B cell (primary cell): ENCODE results near the gene SH3GL1. TPM values are rescaled to one million over a fixed set of nuclear protein-coding genes. Genes with fewer than 3 reads are reported as not detected.

Experiments
- ATAC-seq: fragments of 200-7000 bp; cut with Tn5 transposase; one replicate; pipeline ENCODE4 v1.10.0; 2021; ENCODE audit warnings: low read depth, mild to moderate bottlenecking, moderate number of reproducible peaks, moderate library complexity
- CTCF ChIA-PET: fragments of 350-600 bp; sonication (Branson Sonifier 250); formaldehyde crosslinking; loops from one replicate; lab custom pipeline; 2021; ENCODE audit warnings: antibody characterized with exemption, inconsistent platforms; lab: Charles Lee
- POLR2A ChIA-PET: fragments of 350-600 bp; sonication (Branson Sonifier 250); formaldehyde crosslinking; loops from one replicate; lab custom pipeline; 2021; ENCODE audit warnings: antibody characterized with exemption; lab: Charles Lee
- DNase-seq: peaks from one replicate; pipeline ENCODE4 v3.0.0; 2013
- H2AFZ ChIP-seq: 2 replicates; pipeline ENCODE4 v1.6.1; 2012; ENCODE audit warnings: mild to moderate bottlenecking, low read depth, low read length; ENCODE audit not compliant: insufficient read depth, poor library complexity, severe bottlenecking
- H3K27ac ChIP-seq, 2 donors: 1 replicate in 1 of 2; 2 replicates in 1 of 2; pipeline ENCODE4 v1.5.1; 2012 to 2013; ENCODE audit warnings: low read length in 2 of 2, mild to moderate bottlenecking in 2 of 2, moderate library complexity in 1 of 2
- H3K27me3 ChIP-seq, 4 experiments: fragments of 200-600 bp in 1 of 4; sonication (generic) in 1 of 4; replicated peaks in 1 of 4; 1 replicate in 2 of 4; 2 replicates in 2 of 4; pipeline versions ENCODE4 v1.6.1 to v1.7.0; 2013 to 2016; ENCODE audit warnings: low read length in 3 of 4, mild to moderate bottlenecking in 2 of 4, mixed read lengths in 1 of 4, moderate library complexity in 1 of 4; ENCODE audit not compliant: insufficient read depth in 4 of 4, control insufficient read depth in 3 of 4; ENCODE audit errors: control extremely low read depth in 1 of 4
- H3K36me3 ChIP-seq, 2 experiments: replicated peaks in 1 of 2; 1 replicate in 1 of 2; 2 replicates in 1 of 2; pipeline versions ENCODE4 v1.6.1 to v1.7.1; 2013; ENCODE audit warnings: low read length in 1 of 2; ENCODE audit not compliant: insufficient read depth in 2 of 2, control insufficient read depth in 1 of 2; ENCODE audit errors: control extremely low read depth in 1 of 2, extremely low read depth in 1 of 2
- H3K4me1 ChIP-seq, 2 donors: fragments of 200-600 bp in 1 of 2; sonication (generic) in 1 of 2; 1 replicate in 1 of 2; 2 replicates in 1 of 2; pipeline versions ENCODE4 v1.5.1 to v1.6.1; 2013 to 2017; ENCODE audit warnings: low read length in 2 of 2; ENCODE audit not compliant: control insufficient read depth in 2 of 2, insufficient read depth in 2 of 2
- H3K4me2 ChIP-seq: replicated peaks from 2 replicates; pipeline ENCODE3; 2012; ENCODE audit warnings: mild to moderate bottlenecking, low read depth, low read length; ENCODE audit not compliant: poor library complexity, severe bottlenecking
- H3K4me3 ChIP-seq, 5 experiments: fragments of 200-600 bp in 1 of 5; sonication (generic) in 1 of 5; 1 replicate in 3 of 5; 2 replicates in 2 of 5; pipeline versions ENCODE4 v1.5.1 to v1.7.0; 2011 to 2016; ENCODE audit warnings: low read length in 4 of 5, mild to moderate bottlenecking in 4 of 5, low read depth in 2 of 5, control low read depth in 1 of 5, moderate library complexity in 1 of 5; ENCODE audit not compliant: insufficient read depth in 1 of 5; ENCODE audit errors: control extremely low read depth in 1 of 5, extremely low read depth in 1 of 5
- H3K79me2 ChIP-seq: fragments of 200-600 bp; sonication (generic); one replicate; pipeline ENCODE4 v1.6.0; 2016; ENCODE audit warnings: low read length; ENCODE audit not compliant: control insufficient read depth, insufficient read depth
- H3K9ac ChIP-seq: fragments of 200-600 bp; sonication (generic); 2 replicates; pipeline ENCODE4 v1.6.1; 2017; ENCODE audit warnings: mild to moderate bottlenecking, low read length, moderate library complexity
- H3K9me3 ChIP-seq, 3 donors: one replicate each; pipeline versions ENCODE4 v1.6.1 to v1.7.1; 2013; ENCODE audit warnings: low read length in 2 of 3; ENCODE audit not compliant: control insufficient read depth in 2 of 3, insufficient read depth in 1 of 3; ENCODE audit errors: control extremely low read depth in 1 of 3
- H4K20me1 ChIP-seq: 2 replicates; pipeline ENCODE4 v1.6.0; 2012; ENCODE audit warnings: mild to moderate bottlenecking, low read length; ENCODE audit not compliant: insufficient read depth, control insufficient read depth, poor library complexity, severe bottlenecking
- H3K27ac Mint-ChIP-seq: one replicate; pipeline ENCODE4 v1.8.0; 2021; ENCODE audit warnings: mixed read lengths
- H3K27me3 Mint-ChIP-seq: one replicate; pipeline ENCODE4 v1.8.0; 2021; ENCODE audit warnings: mixed read lengths
- H3K4me1 Mint-ChIP-seq: one replicate; pipeline ENCODE4 v1.8.0; 2021; ENCODE audit warnings: mixed read lengths
- H3K4me3 Mint-ChIP-seq: one replicate; pipeline ENCODE4 v1.8.0; 2021; ENCODE audit warnings: mixed read lengths
- H3K9me3 Mint-ChIP-seq: one replicate; pipeline ENCODE4 v1.8.0; 2022; ENCODE audit warnings: mixed read lengths; ENCODE audit not compliant: insufficient read depth
- EZH2 ChIP-seq: IDR thresholded peaks from 2 replicates; pipeline ENCODE4 v1.6.1; 2012; ENCODE audit warnings: borderline replicate concordance, low read depth, mild to moderate bottlenecking, moderate library complexity, low read length; ENCODE audit not compliant: insufficient read depth, poor library complexity, severe bottlenecking
- WGBS: methylation state at CpG from one replicate; pipeline ENCODE4 v1.1.5; 2013; ENCODE audit warnings: missing lambda C conversion rate; ENCODE audit not compliant: insufficient coverage; 5-methylcytosine and 5-hydroxymethylcytosine counted together
- intact Hi-C: fragments of 100-400 bp; cut with micrococcal nuclease; formaldehyde crosslinking; loops from one replicate; pipeline ENCODE4 v1.10.0; 2022
- polyA plus RNA-seq: library from polyadenylated mRNA; depleted of rRNA; stranded (reverse); fragments of >200 nt; gene quantifications from 2 replicates; pipeline ENCODE4 v1.2.3, GENCODE V29; 2012
- total RNA-seq, 2 donors: library from RNA; stranded (reverse); fragments of 120-200 nt in 1 of 2; gene quantifications; 1 replicate in 1 of 2; 2 replicates in 1 of 2; pipeline versions ENCODE4 v1.2.3 to v1.2.4, GENCODE V29; 2013 to 2022
- TF ChIP-seq, protein P1 (sequence below): fragments of 200-600 bp; IDR thresholded peaks from one replicate; pipeline ENCODE4 v1.8.0; 2022; ENCODE audit warnings: antibody characterized with exemption, mild to moderate bottlenecking

Gene SH3GL1
- total and polyA plus RNA-seq, 2 donors (not counting 1 experiment from before 2014, with no cell fraction given): 37.2 to 42.4 TPM

DNA sequence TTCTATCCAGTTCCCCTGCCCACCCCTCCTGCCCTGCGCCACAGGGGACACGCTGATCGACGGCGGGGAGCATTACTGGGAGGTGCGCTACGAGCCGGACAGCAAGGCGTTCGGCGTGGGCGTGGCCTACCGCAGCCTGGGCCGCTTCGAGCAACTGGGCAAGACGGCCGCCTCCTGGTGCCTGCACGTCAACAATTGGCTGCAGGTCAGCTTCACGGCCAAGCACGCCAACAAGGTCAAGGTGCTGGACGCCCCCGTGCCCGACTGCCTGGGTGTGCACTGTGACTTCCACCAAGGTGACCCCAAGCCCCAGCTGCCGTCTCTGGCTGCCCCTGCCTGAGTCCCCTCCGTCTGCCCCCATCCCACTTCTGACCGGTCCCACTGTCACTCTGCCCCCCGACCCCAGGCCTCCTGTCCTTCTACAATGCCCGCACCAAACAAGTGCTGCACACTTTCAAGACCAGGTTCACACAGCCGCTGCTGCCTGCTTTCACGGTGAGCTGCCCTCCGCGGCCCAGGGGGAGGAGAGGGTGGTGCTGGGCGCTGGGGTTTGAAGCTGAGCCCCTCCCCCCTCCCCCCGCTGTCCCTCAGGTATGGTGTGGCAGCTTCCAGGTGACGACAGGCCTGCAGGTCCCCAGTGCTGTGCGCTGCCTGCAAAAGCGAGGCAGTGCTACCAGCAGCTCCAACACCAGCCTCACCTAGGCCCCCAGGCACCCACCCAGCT lies 77.2 kb downstream of the SH3GL1 start:
- intact Hi-C loops: no loop called here

DNA sequence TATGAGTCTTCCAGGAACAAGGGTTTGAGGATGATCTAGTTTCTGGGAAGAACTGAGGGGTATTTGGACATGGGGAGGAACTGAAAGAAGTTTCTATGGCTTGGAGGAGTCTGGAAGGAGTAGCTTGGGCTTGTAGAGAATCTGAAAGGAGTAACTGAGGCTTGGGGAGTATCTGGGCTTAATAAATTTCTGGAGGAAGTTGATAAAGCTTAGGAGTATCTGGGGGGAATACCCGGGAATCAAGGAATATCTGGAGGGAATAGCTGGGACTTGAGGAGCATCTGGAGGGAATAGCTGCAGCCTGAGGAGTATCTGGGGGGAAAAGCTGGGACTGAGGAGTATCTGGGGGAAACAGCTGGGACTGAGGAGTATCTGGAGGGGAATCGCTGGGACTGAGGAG lies 79.9 kb downstream of the SH3GL1 start:
- CTCF ChIA-PET: interaction anchor here (0.8 to 2.0 kb wide), 2 partner anchors 32 to 205 kb away, joined by 5 to 12 read pairs; no protein-coding TSS in a partner anchor
- H3K9me3 Mint-ChIP-seq: peaks cover 4% of the 10 kb centered on the region
- Histone ChIP-seq H3K36me3 (no peaks in the 10 kb centered on the region), H3K79me2 (no peaks in the 10 kb centered on the region), H3K4me1 (no peaks in the 10 kb centered on the region), H3K27ac (no peak overlapping the region), H3K9me3 (peaks cover 0 to 37% (median 1%) of the 10 kb centered on the region in 3 donors), H4K20me1 (no peaks in the 10 kb centered on the region), H3K27me3 (no peaks in the 10 kb centered on the region), H3K4me2 (no peak overlapping the region), H3K4me3 (no peak overlapping the region), H2AFZ (no peak overlapping the region), H3K9ac (no peak overlapping the region)
- no peak overlapping the region for H3K4me3 Mint-ChIP-seq
- no peak overlapping the region for H3K27ac Mint-ChIP-seq
- ATAC-seq (no peak), DNase-seq (no peak)
- POLR2A ChIA-PET: no interaction called here
- 96% methylated on average over 2 of the region's 2 CpGs for WGBS
- TF ChIP-seq, protein P1, sequence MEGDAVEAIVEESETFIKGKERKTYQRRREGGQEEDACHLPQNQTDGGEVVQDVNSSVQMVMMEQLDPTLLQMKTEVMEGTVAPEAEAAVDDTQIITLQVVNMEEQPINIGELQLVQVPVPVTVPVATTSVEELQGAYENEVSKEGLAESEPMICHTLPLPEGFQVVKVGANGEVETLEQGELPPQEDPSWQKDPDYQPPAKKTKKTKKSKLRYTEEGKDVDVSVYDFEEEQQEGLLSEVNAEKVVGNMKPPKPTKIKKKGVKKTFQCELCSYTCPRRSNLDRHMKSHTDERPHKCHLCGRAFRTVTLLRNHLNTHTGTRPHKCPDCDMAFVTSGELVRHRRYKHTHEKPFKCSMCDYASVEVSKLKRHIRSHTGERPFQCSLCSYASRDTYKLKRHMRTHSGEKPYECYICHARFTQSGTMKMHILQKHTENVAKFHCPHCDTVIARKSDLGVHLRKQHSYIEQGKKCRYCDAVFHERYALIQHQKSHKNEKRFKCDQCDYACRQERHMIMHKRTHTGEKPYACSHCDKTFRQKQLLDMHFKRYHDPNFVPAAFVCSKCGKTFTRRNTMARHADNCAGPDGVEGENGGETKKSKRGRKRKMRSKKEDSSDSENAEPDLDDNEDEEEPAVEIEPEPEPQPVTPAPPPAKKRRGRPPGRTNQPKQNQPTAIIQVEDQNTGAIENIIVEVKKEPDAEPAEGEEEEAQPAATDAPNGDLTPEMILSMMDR: no peak
- no peak for TF ChIP-seq EZH2
- H3K4me1 Mint-ChIP-seq: no peaks in the 10 kb centered on the region
- intact Hi-C loops: no loop called here
- H3K27me3 Mint-ChIP-seq: no peaks in the 10 kb centered on the region

More for the DNA sequence above, 77.2 kb downstream of the SH3GL1 start:
- H3K36me3 ChIP-seq: no peaks in the 10 kb centered on the region
- WGBS: 95% methylated on average over 26 of the region's 37 CpGs
- no peaks in the 10 kb centered on the region for H4K20me1 ChIP-seq
- H3K4me3 Mint-ChIP-seq: no peak overlapping the region
- H3K27me3 ChIP-seq: peaks cover 0 to 11% (median 0%) of the 10 kb centered on the region in 4 experiments
- H3K4me3 ChIP-seq: no peak overlapping the region
- H3K4me2 ChIP-seq: no peak overlapping the region
- no peak for TF ChIP-seq EZH2
- TF ChIP-seq, protein P1: no peak
- H3K27ac Mint-ChIP-seq: no peak overlapping the region
- H3K9ac ChIP-seq: no peak overlapping the region
- H3K4me1 ChIP-seq: peaks cover 15 to 17% of the 10 kb centered on the region in 2 donors
- DNase-seq (no peak), ATAC-seq (no peak)
- H3K4me1 Mint-ChIP-seq: peaks cover 17% of the 10 kb centered on the region
- POLR2A ChIA-PET: interaction anchor here (0.6 kb wide), 1 partner anchor 29 kb away, joined by 3 read pairs; no protein-coding TSS in a partner anchor
- H2AFZ ChIP-seq: no peak overlapping the region
- CTCF ChIA-PET: interaction anchor here (1.2 to 1.7 kb wide), 2 partner anchors 20 to 30 kb away, joined by 3 to 5 read pairs; no protein-coding TSS in a partner anchor
- peaks cover 4% of the 10 kb centered on the region for H3K9me3 Mint-ChIP-seq
- no peaks in the 10 kb centered on the region for H3K27me3 Mint-ChIP-seq
- H3K79me2 ChIP-seq: no peaks in the 10 kb centered on the region
- H3K9me3 ChIP-seq: peaks cover 0 to 48% (median 1%) of the 10 kb centered on the region in 3 donors
- no peak overlapping the region for H3K27ac ChIP-seq
